Measurements from ENCODE around the gene AHRR.
"Not testable (repeated sequence)": the region's sequence is repeated elsewhere in the genome, so short reads cannot be mapped to it uniquely, and the experiment has no call there.

AHRR gene

DNA sequence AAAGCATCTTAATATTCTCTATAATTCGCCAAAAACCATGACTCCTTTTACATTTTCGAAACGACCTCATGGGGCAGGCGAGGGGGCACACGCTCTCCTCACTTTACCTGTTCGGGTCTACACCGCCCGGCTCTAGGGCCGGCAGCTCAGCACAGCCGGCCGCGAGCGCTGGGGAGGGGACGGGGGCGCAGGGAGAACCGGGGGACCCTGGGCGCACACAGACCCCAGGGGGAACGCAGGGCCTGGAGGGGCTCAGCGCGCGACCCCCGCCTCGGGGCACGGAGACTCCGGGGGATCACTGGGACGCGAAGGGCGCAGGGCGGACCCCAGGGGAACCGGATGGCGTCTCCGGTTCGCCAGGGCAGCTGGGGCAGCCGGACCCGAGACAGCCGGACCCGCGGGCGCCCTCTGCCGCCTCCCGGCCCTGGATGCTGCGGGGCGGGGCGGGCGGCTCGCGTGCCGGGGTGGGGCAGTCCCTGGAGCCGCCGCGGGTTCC, at the start of gene AHRR:
AHRR (plus strand) TSS at position 485 of the 496 bp plus-strand sequence. CDS start 22,189 bp downstream, outside the sequence.
- peak; percentile 42 for DNase-seq (ENCODE audit: low spot score)

DNA sequence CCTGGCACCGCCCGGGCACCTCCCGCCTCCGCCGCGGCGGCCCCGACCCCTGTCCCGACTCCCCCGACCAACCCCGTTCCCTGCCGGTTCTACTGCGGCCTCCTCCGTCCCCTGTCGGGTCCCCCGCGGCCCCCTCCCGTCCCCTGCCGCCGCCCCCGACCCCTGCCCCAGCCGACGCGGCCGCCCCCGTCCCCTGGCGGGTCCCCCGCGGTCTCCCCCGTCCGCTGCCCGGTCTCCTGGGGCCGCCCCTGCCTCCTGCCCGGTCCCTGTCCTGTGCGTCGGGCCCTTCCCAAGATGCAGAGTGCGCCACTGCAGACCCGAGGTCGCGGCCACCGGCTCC, 49.7 kb upstream of the AHRR start:
- not testable (repeated sequence) for DNase-seq (ENCODE audit: low spot score)

DNA sequence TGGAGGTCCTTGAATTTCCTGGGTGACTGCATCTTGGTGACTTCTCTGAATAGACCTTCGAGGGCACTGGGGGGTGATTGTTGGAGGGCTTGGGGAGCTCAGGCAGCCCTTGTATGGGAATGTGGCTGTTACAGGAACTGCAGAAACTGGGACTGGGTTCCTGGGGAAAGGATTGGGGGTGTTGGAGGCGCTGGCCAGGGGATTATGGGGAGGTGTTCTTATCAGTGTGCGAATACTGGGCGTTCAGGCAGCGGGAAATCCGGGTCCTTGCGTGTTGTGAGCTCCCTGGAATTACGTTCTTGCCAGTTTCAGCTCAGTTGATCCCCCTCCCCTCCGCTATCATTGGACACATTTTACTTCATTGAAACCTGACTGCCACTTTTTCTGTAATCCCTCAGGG, 48.4 kb upstream of the AHRR start:
- DNase-seq (ENCODE audit: low spot score) = not testable (repeated sequence)

DNA sequence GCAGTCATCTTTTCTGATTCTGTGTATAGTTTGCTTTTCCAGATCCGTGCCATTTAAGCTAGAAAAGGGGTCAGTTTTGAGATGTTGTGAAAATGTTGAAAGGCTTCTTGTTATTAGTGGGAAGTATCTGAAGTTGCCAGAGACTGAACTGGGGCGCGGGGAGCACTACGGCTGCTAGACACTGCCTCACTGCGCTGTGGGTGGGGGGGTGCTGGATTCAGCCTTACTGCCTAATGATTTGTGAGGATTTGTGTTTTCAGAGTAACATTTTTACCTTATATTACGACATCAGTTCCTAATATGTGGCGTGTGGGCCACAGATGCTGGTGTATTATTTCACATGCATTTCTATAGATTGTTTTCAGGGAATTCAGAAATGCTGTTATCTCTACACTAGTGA, 48.0 kb upstream of the AHRR start:
- not testable (repeated sequence) for DNase-seq (ENCODE audit: low spot score)

DNA sequence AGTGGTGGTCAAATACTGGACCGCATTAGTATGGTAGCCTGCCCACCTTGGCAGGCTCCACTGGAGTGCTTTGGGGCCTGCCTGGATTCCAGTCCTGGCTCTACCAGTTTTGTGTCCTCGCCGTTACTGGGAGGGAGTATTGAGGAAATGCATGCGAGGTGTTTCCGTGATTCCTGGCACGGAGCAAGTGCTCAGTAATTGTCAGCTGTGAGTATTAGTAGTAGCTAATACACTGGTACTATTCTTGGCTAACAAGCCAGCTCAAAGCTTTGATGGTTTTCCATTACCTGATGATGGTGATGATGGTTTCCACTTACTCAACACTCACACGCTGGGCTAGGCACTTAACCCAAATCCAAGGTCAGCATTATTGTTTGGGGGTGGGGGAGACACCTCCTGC, 47.2 kb upstream of the AHRR start:
- not testable (repeated sequence) for DNase-seq (ENCODE audit: low spot score)

DNA sequence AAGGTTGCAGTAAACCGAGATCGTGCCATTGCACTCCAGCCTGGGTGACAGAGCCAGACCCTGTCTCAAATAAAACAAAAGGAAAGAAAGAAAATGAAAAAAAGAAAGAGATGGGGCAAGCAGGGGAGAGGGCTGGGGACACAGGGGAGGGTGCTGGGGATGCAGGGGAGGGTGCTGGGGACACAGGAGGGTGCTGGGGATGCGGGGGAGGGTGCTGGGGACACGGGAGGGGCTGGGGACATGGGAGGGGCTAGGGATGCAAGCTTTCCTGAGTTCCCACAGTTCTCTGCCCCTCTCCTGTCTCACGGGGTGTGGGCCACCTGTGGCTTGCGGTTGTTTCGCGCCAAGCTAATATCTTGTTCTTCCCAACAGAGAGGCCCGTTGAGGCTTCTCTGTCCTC, 42.9 kb upstream of the AHRR start:
- no peak for DNase-seq (ENCODE audit: low spot score)

DNA sequence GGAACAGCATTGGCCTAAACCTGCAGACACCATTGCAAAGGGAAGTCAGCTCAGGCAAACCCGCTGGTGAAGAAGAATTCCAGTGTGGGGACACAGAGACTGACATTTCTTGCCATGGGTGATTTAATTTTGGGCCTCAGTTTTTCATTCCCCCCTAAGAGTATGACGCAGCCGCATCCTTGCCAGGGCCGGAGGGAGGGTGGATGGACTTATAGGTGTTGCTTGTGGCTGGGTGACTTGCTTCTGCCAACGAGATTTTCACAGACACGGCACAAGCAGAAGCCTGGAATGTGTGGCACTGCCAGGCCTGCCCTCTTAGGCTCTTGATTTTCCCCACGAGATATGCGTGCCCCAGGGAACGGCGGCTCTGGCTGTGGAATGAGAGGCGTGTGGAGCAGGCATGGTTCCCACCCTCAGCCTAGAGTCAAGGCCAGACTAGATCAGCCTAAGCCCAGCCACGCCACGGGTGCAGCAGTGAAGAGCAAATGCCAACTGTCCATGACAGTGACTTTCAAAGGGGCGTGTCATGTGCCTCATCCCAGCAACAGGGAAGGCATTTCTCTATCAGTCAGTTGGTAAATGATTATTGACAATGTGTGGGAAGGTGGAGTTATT, 42.4 kb upstream of the AHRR start:
- DNase-seq (ENCODE audit: low spot score) = not testable (repeated sequence)

DNA sequence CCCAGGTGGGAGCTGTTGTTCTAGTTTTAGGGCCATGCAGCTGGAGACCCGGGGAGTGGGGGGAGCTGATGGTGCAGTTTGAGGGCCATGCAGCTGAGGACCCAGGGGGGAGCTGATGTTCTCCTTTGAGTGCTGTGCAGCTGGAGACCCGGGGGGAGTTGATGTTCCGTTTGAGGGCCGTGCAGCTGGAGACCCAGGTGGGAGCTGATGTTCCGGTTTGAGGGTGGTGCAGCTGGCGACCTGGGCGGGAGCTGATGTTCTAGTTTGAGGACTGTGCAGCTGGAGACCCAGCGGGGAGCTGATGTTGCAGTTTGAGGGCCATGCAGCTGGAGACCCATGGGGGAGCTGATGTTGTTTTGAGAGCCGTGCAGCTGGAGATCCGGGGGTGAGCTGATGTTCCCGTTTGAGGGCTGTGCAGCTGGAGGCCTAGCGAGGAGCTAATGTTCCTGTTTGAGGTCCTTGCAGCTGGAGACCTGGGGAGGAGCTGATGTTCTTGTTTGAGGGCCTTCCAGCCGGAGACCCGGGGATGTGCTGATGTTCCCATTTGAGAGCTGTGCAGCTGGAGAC, 35.4 kb upstream of the AHRR start:
- DNase-seq (ENCODE audit: low spot score) = no peak

DNA sequence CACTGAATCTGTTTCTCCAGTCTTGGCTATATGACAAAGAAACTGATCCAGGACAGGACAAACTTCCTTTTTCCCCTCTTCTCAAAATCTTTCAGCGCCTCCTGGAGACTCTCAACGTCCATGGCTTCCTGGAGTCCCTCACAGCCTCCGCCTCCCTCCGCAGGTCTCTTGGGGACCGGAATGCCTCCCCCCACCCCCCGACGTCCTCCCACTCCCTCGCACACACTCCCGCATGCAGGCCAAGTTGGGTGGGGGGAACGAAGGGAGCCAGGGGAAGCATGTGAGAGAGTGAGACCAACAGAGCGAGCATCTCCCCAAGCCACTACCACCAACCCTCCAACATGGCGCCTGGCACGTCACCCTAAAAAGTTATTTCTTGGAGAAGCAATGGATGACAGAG, 31.3 kb upstream of the AHRR start:
- not testable (repeated sequence) for DNase-seq (ENCODE audit: low spot score)

DNA sequence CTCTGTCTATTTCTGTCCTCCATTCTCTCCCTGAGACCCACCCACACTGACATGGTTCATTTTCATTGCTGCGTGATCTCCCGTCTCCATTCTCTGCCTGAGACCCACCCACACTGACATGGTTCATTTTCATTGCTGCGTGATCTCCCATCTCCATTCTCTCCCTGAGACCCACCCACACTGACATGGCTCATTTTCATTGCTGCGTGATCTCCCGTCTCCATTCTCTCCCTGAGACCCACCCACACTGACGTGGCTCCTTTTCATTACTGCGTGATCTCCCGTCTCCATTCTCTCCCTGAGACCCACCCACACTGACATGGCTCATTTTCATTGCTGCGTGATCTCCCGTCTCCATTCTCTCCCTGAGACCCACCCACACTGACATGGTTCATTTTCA, 30.2 kb upstream of the AHRR start:
- DNase-seq (ENCODE audit: low spot score) = not testable (repeated sequence)

DNA sequence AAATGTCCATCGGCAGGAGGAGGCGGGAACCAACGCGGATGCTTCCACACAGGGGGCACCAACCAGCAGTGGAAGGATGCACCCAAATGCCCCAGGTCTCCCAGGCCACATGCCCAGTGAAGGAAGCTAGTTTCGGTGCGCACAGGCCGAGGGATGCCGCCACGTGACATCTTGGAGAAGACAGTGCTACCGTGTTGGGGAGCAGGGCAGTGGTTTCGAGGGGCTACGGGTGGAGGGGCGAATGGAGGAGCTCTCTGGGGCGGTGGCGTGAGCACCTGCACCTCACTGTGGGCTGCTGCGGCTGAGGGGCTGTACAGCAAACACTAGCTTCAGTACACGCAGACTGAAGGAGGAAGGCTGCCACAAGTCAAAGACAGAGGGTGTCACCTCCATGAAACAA, 26.7 kb upstream of the AHRR start:
- DNase-seq (ENCODE audit: low spot score) = not testable (repeated sequence)

DNA sequence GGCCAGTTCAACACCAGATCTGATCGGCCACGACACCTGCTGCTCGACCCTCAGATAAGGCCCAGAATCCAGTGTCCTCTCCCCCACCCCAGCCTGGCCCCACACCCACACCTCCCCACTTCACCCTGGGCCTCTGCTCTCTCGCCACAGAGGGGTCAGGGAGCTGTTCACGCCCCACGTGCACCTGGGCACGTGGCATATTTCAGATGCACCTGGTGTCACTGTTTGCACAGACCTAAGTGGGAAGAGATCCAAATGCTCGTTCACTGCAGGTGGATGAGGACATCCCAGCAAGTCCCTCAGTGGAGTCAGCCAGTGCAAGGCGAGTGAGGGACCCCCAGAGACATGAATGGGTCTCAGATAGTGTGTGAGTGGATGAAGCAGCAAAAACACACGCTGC, 25.3 kb upstream of the AHRR start:
- DNase-seq (ENCODE audit: low spot score) = not testable (repeated sequence)

DNA sequence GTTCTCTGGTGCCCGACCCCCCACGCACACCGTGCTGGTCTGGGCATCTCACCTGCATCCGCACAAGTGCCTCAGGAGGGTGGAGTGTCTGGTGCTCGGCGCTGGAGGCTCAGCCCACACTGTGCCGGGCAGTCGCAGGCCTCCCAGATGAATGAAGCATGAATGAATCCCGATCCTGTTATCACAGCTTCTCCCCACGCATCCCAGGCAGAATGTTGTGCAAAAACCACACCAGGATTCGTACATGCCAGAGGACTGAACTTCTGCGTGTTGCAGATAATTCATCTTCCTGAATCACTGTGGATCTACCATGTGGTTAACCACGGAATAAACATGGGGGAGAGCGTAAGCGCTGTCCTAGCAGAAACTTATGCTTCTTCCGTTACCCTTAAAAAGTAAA, 24.6 kb upstream of the AHRR start:
- not testable (repeated sequence) for DNase-seq (ENCODE audit: low spot score)

DNA sequence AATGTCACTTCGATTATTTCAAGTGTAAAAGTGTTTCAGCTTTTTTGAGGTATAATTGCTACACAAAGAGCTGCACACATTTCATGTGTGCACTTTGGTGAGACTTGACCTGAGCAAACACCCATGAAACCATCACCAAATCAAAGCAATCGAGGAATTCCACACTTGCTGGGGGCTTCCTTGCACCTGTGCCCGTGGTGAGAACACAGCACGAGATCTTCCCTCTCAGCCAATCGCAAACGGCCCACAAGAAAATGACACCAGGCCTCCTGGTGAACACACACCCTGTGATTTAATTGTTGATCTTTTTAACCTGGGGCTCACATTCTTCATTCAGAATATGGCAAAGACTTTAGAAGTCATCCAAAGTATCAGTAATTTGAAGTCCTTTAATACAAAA, 24.1 kb upstream of the AHRR start:
- DNase-seq (ENCODE audit: low spot score) = not testable (repeated sequence)

DNA sequence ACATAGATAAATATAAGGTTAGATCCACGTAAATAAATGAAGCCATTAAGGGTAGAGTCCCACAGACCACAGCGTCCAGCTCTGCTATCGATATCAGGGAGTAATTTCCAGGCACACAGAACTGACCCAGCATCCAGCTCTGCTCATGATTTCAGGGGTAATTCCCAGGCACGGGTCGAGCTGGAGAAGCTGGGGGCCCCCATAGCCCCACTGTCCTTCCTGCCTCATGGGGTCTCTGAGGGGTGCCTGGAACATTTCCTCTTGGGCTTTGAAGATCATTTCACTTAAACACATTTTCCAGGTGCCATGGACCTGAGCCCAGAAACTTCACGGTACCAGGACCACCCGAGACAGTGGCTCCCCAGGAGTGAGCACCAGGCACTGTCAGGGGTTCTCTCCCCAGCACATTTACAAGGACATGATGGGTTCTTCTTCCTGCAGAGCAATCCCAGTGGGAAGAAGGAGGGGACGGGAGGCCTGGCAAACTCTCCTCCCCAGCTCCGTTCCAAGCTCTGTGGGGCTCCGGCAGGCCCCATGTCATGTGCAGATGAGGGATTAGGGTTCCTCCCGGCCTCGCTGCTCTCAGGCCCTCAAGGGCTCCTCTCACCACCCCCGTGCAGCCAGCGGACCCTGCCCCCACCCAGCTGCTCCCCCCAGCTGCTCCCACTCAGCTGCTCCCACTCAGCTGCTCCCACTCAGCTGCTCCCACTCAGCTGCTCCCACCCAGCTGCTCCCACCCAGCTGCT, 23.4 kb upstream of the AHRR start:
- DNase-seq (ENCODE audit: low spot score) = not testable (repeated sequence)

DNA sequence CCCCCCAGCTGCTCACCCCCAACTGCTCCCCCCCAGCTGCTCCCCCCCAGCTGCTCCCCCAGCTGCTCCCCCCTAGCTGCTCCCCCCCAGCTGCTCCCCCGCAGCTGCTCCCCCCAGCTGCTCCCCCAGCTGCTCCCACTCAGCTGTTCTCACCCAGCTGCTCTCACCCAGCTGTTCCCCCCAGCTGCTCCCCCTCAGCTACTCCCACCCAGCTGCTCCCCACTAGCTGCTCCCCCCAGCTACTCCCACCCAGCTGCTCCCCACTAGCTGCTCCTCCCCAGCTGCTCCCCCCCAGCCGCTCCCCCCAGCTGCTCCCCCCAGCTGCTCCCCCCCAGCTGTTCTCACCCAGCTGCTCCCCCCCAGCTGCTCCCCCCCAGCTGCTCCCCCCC, 22.8 kb upstream of the AHRR start:
- no peak for DNase-seq (ENCODE audit: low spot score)

DNA sequence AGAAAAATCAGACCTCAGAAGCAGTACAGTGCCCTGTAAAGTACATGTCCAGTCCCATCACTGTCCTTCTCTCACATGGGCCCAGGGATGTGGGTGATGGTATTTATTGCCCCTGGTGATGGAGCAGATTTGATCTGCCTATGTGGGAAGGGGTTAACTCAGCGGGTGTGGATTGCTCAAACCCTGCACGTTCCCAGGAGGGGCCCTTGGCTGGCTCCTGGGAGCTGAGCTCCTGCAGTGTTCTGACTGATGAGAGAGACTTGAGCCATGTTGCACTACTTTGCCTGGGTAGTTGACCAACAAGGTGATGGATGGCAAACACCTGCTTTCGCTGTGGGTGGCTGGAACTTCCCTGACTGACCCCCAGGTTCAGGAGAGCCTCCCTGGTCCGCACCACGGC, 21.6 kb upstream of the AHRR start:
- DNase-seq (ENCODE audit: low spot score) = not testable (repeated sequence)

DNA sequence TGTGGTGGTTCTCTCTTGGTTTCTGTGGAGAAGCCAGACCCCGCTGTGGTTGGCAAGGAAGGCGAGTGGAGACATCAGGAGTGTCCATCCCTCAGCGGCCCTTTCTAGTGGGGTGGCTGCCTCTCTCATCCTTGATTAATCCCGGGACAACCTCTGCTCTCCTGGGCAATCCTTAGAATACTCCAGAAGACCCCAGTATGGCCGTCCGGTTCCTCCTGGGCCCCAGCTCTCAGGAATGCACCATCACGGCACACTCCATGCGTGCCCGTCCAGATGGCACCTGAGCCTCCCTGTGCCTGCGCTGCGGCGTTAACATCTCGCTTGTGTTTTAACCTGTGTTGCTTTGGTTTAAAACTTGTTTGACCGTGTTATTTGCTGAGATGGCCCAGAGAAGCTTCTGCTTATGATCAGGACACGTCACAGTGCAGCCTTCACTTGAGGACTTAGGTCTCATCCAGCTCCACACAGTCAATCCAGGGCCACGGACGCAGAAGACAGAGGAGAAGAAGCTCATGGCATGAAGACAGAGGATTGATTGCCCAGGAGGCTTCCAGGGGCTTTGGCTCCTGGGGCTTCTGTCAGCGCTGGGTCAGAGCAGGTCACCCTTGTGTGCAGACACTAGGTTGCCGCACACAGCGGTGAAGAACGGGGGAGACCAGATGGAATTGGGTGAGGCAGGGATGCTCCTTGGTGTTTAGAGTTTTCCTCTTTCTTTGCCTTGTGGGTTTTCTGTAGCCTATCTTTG, 20.7 kb upstream of the AHRR start:
- DNase-seq (ENCODE audit: low spot score) = not testable (repeated sequence)

DNA sequence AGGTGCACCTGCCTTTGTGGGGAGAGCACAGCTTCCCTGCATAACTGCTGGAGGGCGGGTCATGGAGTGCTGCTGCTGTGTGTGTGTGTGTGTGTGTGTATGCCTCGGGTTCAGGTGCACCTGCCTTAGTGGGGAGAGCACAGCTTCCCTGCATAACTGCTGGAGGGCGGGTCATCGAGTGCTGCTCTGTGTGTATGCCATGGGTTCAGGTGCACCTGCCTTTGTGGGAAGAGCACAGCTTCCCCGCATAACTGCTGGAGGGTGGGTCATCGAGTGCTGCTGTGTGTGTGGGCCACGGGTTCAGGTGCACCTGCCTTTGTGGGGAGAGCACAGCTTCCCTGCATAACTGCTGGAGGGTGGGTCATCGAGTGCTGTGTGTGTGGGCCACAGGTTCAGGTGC, 19.1 kb upstream of the AHRR start:
- not testable (repeated sequence) for DNase-seq (ENCODE audit: low spot score)

DNA sequence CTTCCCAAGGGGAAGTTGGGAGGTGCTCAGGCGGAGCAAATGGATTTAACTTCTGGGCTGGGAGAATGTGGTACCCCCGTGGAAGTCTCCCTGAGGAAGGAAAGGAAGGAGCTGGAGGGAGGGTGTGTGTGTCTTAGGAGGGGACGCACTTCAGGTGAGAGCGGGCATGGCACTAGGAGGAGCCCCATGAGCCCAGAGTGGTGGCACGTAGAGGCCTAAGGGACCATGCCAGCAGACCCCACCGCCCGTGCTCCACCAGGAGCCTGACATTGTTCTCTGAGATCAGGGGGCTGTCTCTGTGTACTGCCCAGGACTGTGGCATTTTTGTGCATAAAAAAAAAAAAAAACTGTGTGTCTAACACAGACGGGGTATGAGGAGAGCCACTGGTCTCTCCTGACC, 18.5 kb upstream of the AHRR start:
- DNase-seq (ENCODE audit: low spot score) = no peak

DNA sequence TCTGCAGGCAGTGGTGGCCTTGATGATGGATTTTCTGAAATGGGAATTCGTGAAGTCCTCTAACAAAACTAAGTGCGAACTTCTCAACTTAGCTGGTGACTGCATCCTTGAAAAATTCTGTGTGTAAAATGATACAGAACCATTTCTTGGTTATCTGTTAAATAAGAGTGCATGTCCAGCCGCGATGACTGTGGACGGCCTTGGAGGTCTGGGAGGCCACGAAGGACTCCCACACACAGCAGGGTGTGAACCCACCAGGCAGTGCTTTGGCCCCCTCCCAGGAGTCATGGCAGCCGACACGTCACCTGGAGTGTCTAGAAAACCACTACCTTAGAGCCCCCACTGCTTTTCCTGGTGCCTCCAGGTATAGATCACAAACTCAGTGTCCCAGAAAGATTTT, 17.8 kb upstream of the AHRR start:
- not testable (repeated sequence) for DNase-seq (ENCODE audit: low spot score)

DNA sequence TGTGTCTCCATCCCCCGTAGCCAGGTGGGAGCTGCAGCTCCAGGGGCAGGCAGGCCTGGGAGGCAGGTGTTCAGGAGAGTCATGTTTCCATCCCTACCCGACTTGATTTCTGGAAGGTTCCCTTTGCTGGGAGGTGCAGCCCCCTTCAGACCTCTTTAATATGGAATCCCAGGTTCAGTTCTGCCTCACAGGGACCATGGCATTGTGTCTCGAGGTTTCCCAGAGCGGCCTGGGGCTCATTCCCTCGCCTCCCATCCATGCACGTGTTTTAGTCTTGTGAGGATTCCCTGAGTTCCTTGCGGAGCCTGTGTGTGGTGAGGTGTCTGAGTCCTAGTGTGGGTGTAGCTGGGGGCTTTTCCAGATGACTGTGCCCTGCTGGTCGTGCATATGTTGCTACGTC, 16.5 kb upstream of the AHRR start:
- DNase-seq (ENCODE audit: low spot score) = no peak

DNA sequence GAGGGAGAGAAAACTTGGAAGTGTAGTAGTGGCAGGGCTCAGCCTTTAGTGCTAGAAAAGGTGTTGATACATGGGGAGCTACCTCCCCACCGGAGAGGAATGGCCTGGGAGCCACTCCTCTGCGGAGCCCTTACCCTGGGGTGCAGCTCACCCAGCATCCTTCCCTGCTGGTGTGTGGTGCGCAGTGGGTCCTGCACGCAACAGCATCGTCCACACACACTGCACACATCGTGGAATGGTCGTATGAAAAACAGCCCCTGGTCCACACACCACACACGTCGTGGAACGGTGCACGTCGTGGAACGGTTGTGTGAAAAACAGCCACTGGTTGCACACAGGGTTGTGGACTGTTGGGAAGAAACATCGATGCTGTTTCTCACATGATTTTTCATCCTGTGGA, 16.1 kb upstream of the AHRR start:
- DNase-seq (ENCODE audit: low spot score) = no peak
